GM12878 (cell line): Measurements from ENCODE around the gene GNLY. TPM values are rescaled to one million over a fixed set of nuclear protein-coding genes. Genes with fewer than 3 reads are reported as not detected.

Source experiments
- ATAC-seq: fragments of 200-7000 bp; cut with Tn5 transposase; 3 replicates; pipeline ENCODE4 v1.9.1; 2020; ENCODE audit warnings: mild to moderate bottlenecking, moderate library complexity
- BruUV-seq: library from RNA; stranded (reverse); fragments of 400-500 nt; replicated peaks from 2 replicates; lab custom pipeline; 2021; lab: Mats Ljungman, UMichigan
- CTCF ChIA-PET: fragments of 300-600 bp; sonication (Branson Sonifier 250); formaldehyde crosslinking; extraction: SDS; loops from one replicate; lab custom pipeline; 2021; ENCODE audit warnings: inconsistent platforms; lab: Yijun Ruan, JAX
- POLR2A ChIA-PET: fragments of 350-600 bp; formaldehyde crosslinking; extraction: SDS; loops from one replicate; lab custom pipeline; 2021; ENCODE audit warnings: inconsistent platforms; lab: Charles Lee
- RAD21 ChIA-PET: fragments of 300-600 bp; sonication (Branson Sonifier 250); formaldehyde crosslinking; loops from one replicate; lab custom pipeline; 2023; ENCODE audit warnings: antibody characterized with exemption; ENCODE audit not compliant: unreplicated experiment; lab: Charles Lee
- SMC1A ChIA-PET: fragments of 300-600 bp; sonication (Branson Sonifier 250); formaldehyde crosslinking; loops from one replicate; lab custom pipeline; 2023; ENCODE audit not compliant: unreplicated experiment, uncharacterized antibody; lab: Charles Lee
- DNase-seq: peaks from one replicate; pipeline ENCODE4 v3.0.0-alpha.2; 2011; ENCODE audit warnings: low read depth, low spot score
- FAIRE-seq: peaks from 3 replicates; lab custom pipeline; 2011; peaks lifted over from hg19 to GRCh38; lab: Jason Lieb, UNC
- H2AFZ ChIP-seq: 2 replicates; pipeline ENCODE4 v1.6.0; 2011; ENCODE audit warnings: low read depth, low read length, control low read depth; ENCODE audit not compliant: control insufficient read depth
- H3K27ac ChIP-seq: 2 replicates; pipeline ENCODE4 v1.5.1; 2011; ENCODE audit warnings: control low read depth; ENCODE audit not compliant: control insufficient read depth, insufficient read depth
- H3K27me3 ChIP-seq, 2 experiments: replicated peaks in 1 of 2; 2 replicates each; pipeline versions ENCODE4 v1.6.0 to v1.6.1; 2011; ENCODE audit warnings: low read length in 1 of 2; ENCODE audit not compliant: control insufficient read depth in 2 of 2, insufficient read depth in 2 of 2
- H3K36me3 ChIP-seq, 2 experiments: 2 replicates each; pipeline ENCODE4 v1.5.1; 2011; ENCODE audit warnings: low read length in 1 of 2; ENCODE audit not compliant: control insufficient read depth in 2 of 2, insufficient read depth in 2 of 2
- H3K4me1 ChIP-seq: 2 replicates; pipeline ENCODE4 v1.6.1; 2011; ENCODE audit warnings: mild to moderate bottlenecking, low read length, moderate library complexity, mixed read lengths; ENCODE audit not compliant: control insufficient read depth, insufficient read depth
- H3K4me2 ChIP-seq: 2 replicates; pipeline ENCODE4 v1.6.0; 2011; ENCODE audit warnings: control low read depth; ENCODE audit not compliant: control insufficient read depth, insufficient read depth
- H3K4me3 ChIP-seq: fragments of 200-600 bp; sonication (generic); 2 replicates; pipeline ENCODE4 v1.5.1; 2016
- H3K79me2 ChIP-seq: 2 replicates; pipeline ENCODE4 v1.6.0; 2011; ENCODE audit warnings: low read length; ENCODE audit not compliant: control insufficient read depth, insufficient read depth
- H3K9ac ChIP-seq: 2 replicates; pipeline ENCODE4 v1.8.0; 2011; ENCODE audit warnings: low read length, control low read depth, mixed read lengths; ENCODE audit not compliant: control insufficient read depth, insufficient read depth
- H3K9me3 ChIP-seq: replicated peaks from 3 replicates; pipeline ENCODE4 v1.5.1; 2011; ENCODE audit warnings: mild to moderate bottlenecking, low read length; ENCODE audit not compliant: control insufficient read depth, insufficient read depth
- H4K20me1 ChIP-seq: 2 replicates; pipeline ENCODE4 v1.6.0; 2011; ENCODE audit not compliant: control insufficient read depth, insufficient read depth
- BCL11A ChIP-seq: IDR thresholded peaks from 2 replicates; pipeline ENCODE4 v1.6.1; 2011; ENCODE audit warnings: low read depth, low read length
- CEBPB ChIP-seq, 2 experiments: fragments of 150-350 bp in 1 of 2; IDR thresholded peaks; 2 replicates each; pipeline ENCODE4 v1.6.1; 2012 to 2014; ENCODE audit warnings: low read depth in 2 of 2, low read length in 2 of 2, borderline replicate concordance in 1 of 2, inconsistent platforms in 1 of 2
- CHD4 ChIP-seq: fragments of 200-600 bp; sonication (generic); IDR thresholded peaks from 2 replicates; pipeline ENCODE4 v1.6.1; 2016; ENCODE audit warnings: mild to moderate bottlenecking
- CREB1 ChIP-seq: IDR thresholded peaks from 2 replicates; pipeline ENCODE4 v1.6.1; 2012; ENCODE audit warnings: low read depth, mild to moderate bottlenecking, inconsistent platforms
- CREM ChIP-seq: IDR thresholded peaks from 2 replicates; pipeline ENCODE4 v1.6.1; 2014; ENCODE audit warnings: antibody characterized with exemption, low read depth
- E2F8 ChIP-seq: fragments of 450-650 bp; IDR thresholded peaks from 2 replicates; pipeline ENCODE4 v1.6.1; 2018; ENCODE audit warnings: mild to moderate bottlenecking, low read depth, moderate library complexity; ENCODE audit not compliant: partially characterized antibody
- EGR1 ChIP-seq, 2 experiments: IDR thresholded peaks; 1 replicate in 1 of 2; 2 replicates in 1 of 2; pipeline ENCODE4 v1.6.1; 2011 to 2012; ENCODE audit warnings: low read depth in 2 of 2, low read length in 2 of 2, borderline replicate concordance in 1 of 2, mild to moderate bottlenecking in 1 of 2, moderate library complexity in 1 of 2
- EZH2 ChIP-seq: IDR thresholded peaks from 2 replicates; pipeline ENCODE4 v1.6.1; 2012; ENCODE audit warnings: low read depth, mild to moderate bottlenecking, control low read depth, inconsistent platforms, low read length, borderline replicate concordance; ENCODE audit not compliant: control insufficient read depth
- GABPA ChIP-seq: IDR thresholded peaks from 2 replicates; pipeline ENCODE4 v1.6.1; 2014; ENCODE audit warnings: antibody characterized with exemption, low read depth, mild to moderate bottlenecking, inconsistent platforms
- GATAD2B ChIP-seq: fragments of 450-650 bp; conservative IDR thresholded peaks from 2 replicates; pipeline ENCODE4 v1.6.1; 2017; ENCODE audit warnings: low read depth, mild to moderate bottlenecking, moderate library complexity
- MTA2 ChIP-seq: fragments of 450-650 bp; IDR thresholded peaks from 2 replicates; pipeline ENCODE4 v1.6.1; 2016; ENCODE audit warnings: low read depth, mild to moderate bottlenecking, moderate library complexity
- MXI1 ChIP-seq: fragments of 150-350 bp; IDR thresholded peaks from 2 replicates; pipeline ENCODE4 v1.6.1; 2011; ENCODE audit warnings: low read depth, mild to moderate bottlenecking, inconsistent platforms, low read length, improper control_type of control experiment
- PBX3 ChIP-seq: IDR thresholded peaks from 2 replicates; pipeline ENCODE4 v1.6.1; 2011; ENCODE audit warnings: mild to moderate bottlenecking, low read depth, low read length, moderate library complexity; ENCODE audit not compliant: insufficient replicate concordance
- RCOR1 ChIP-seq: conservative IDR thresholded peaks from 2 replicates; pipeline ENCODE4 v1.6.1; 2012; ENCODE audit warnings: low read depth, low read length, improper control_type of control experiment
- SMAD1 ChIP-seq: fragments of 450-650 bp; IDR thresholded peaks from 2 replicates; pipeline ENCODE4 v1.6.1; 2018; ENCODE audit warnings: mild to moderate bottlenecking, low read depth; ENCODE audit not compliant: partially characterized antibody
- WRNIP1 ChIP-seq: IDR thresholded peaks from 2 replicates; pipeline ENCODE4 v1.6.1; 2011; ENCODE audit warnings: low read depth, low read length, improper control_type of control experiment, borderline replicate concordance
- ZBTB33 ChIP-seq: fragments of 450-650 bp; IDR thresholded peaks from 2 replicates; pipeline ENCODE4 v1.6.1; 2017; ENCODE audit warnings: mild to moderate bottlenecking
- ZNF24 ChIP-seq: fragments of 450-650 bp; IDR thresholded peaks from 2 replicates; pipeline ENCODE4 v1.6.1; 2017; ENCODE audit warnings: antibody characterized with exemption, mild to moderate bottlenecking
- whole genome bisulfite sequencing: methylation state at CpG from one replicate; pipeline ENCODE4 v1.1.6; 2016; ENCODE audit warnings: low lambda C conversion rate; ENCODE audit not compliant: insufficient replicate concordance, insufficient coverage; ENCODE audit errors: missing lambda C conversion rate; 5-methylcytosine and 5-hydroxymethylcytosine counted together
- in situ Hi-C: fragments of 300-500 bp; cut with MboI; formaldehyde crosslinking; loops from 9 replicates; pipeline ENCODE4 v1.14.3; 2018; ENCODE audit warnings: mixed read lengths
- intact Hi-C: fragments of 100-400 bp; cut with micrococcal nuclease; formaldehyde crosslinking; loops from one replicate; pipeline ENCODE4 v1.14.2; 2022; ENCODE audit not compliant: unreplicated experiment
- polyA plus RNA-seq, 11 experiments: library from polyadenylated mRNA; depleted of rRNA in 4 of 11; unstranded in 6 of 11; stranded (reverse) in 5 of 11; fragments of >200 nt; fragmentation: Nextera tagmentation in 4 of 11; fragmentation: Illumina TruSeq in 1 of 11; extraction: Ambion mirVana in 4 of 11; extraction: Trizol in 1 of 11; gene quantifications; 1 replicate in 1 of 11; 2 replicates in 10 of 11; pipeline versions ENCODE4 v1.2.1 to v1.2.3, GENCODE V29; 2011 to 2016; ENCODE audit warnings: inconsistent platforms in 2 of 11, missing spikeins in 2 of 11, low read depth in 1 of 11
- total RNA-seq, 4 experiments: library from RNA; depleted of rRNA in 3 of 4; stranded (reverse); fragments of >200 nt in 3 of 4; fragmentation: Illumina TruSeq in 1 of 4; extraction: Trizol in 1 of 4; gene quantifications; 2 replicates each; pipeline versions ENCODE4 v1.2.1 to v1.2.3, GENCODE V29; 2013 to 2021

The GNLY gene
- total and polyA plus RNA-seq, 10 of the 15 experiments (the other 5 are each of a cell fraction or from before 2014, with no cell fraction given), result 0.18 to 0.42 TPM; not detected in 8

GRCh38 chr2:85734015-85734414, 39.9 kb downstream of the GNLY start:
- ATAC-seq, result no peak
- ChIA-PET POLR2A (interaction anchor here (0.6 kb wide), 1 partner anchor 18 kb away, joined by 3 read pairs; no protein-coding TSS in a partner anchor), CTCF (interaction anchor here (0.7 to 6.8 kb wide), 3 partner anchors 10 to 79 kb away, joined by 3 to 45 read pairs (median 5); no protein-coding TSS in a partner anchor), RAD21 (interaction anchor here (1.2 to 1.9 kb wide), 2 partner anchors 9 to 80 kb away, joined by 4 to 6 read pairs; no protein-coding TSS in a partner anchor), SMC1A (interaction anchor here (1.0 to 1.8 kb wide), 5 partner anchors 9 to 346 kb away, joined by 3 to 7 read pairs (median 5); no protein-coding TSS in a partner anchor)
- no TSS peak for BruUV-seq
- no peaks in the 10 kb centered on the region for H3K36me3 ChIP-seq
- in situ Hi-C loops (loop anchor here (10.0 kb wide), 1 partner anchor 341 kb away; no protein-coding TSS in a partner anchor), intact Hi-C loops (no loop called here)
- H3K9ac ChIP-seq, result no peak overlapping the region
- no peak overlapping the region for H3K27ac ChIP-seq
- TF ChIP-seq E2F8 (no peak), RCOR1 (no peak), GABPA (no peak), MXI1 (no peak), MTA2 (no peak), SMAD1 (no peak), CREM (no peak), ZBTB33 (no peak), WRNIP1 (no peak), EGR1 (IDR thresholded peaks at IDR 0.05; ENCODE audit: borderline replicate concordance in 1 of 2, low read depth in 2 of 2, low read length in 2 of 2) (no peak), EZH2 (no peak), CREB1 (no peak), PBX3 (no peak), CHD4 (no peak), CEBPB (IDR thresholded peaks at IDR 0.05; ENCODE audit: borderline replicate concordance in 1 of 2, low read depth in 2 of 2, low read length in 2 of 2) (no peak), ZNF24 (no peak), BCL11A (no peak), GATAD2B (no peak)
- WGBS, result 58% methylated on average over 4 of the region's 4 CpGs
- no peak overlapping the region for H3K4me2 ChIP-seq
- peaks cover 0 to under 1% of the 10 kb centered on the region in 2 experiments; a peak in 2 of 4 replicates for H3K27me3 ChIP-seq
- FAIRE-seq, result no peak
- H3K4me3 ChIP-seq, result no peak overlapping the region
- no peaks in the 10 kb centered on the region; the same call in 2 of the 3 replicates for H3K9me3 ChIP-seq
- no peak overlapping the region for H2AFZ ChIP-seq
- H3K4me1 ChIP-seq, result no peaks in the 10 kb centered on the region; the same call in 1 of the 2 replicates
- no peak for DNase-seq
- no peaks in the 10 kb centered on the region for H3K79me2 ChIP-seq
- H4K20me1 ChIP-seq, result no peaks in the 10 kb centered on the region
